GM23338 (cell line): Measurements from ENCODE around the gene HOTAIR.

Experiments
- CREB1 ChIP-seq: fragments of 250-450 bp; sonication (Bioruptor Pico); IDR thresholded peaks from 2 replicates; pipeline ENCODE4 v1.5.0; 2020; ENCODE audit warnings: low read depth, mild to moderate bottlenecking, moderate library complexity
- CTCF ChIP-seq, 2 experiments: fragments of 200-600 bp in 1 of 2; sonication (generic) in 1 of 2; conservative IDR thresholded peaks; 2 replicates each; pipeline versions ENCODE4 v1.5.1 to v1.6.1; 2016 to 2017; ENCODE audit warnings: antibody characterized with exemption in 2 of 2, low read depth in 2 of 2, mild to moderate bottlenecking in 2 of 2, moderate library complexity in 1 of 2
- EZH2 ChIP-seq: fragments of 200-600 bp; sonication (generic); IDR thresholded peaks from one replicate; pipeline ENCODE4 v1.8.0; 2017; ENCODE audit warnings: antibody characterized with exemption, mild to moderate bottlenecking, low read depth; ENCODE audit not compliant: unreplicated experiment
- EZH2phosphoT487 ChIP-seq: fragments of 200-600 bp; sonication (generic); IDR thresholded peaks from one replicate; pipeline ENCODE4 v1.8.1; 2018; ENCODE audit warnings: antibody characterized with exemption; ENCODE audit not compliant: unreplicated experiment
- JUNB ChIP-seq: IDR thresholded peaks from one replicate; pipeline ENCODE4 v1.6.1; 2016; ENCODE audit warnings: antibody characterized with exemption; ENCODE audit not compliant: unreplicated experiment
- POLR2AphosphoS5 ChIP-seq: IDR thresholded peaks from 2 replicates; pipeline ENCODE4 v1.6.1; 2016; ENCODE audit warnings: antibody characterized with exemption, low read depth
- REST ChIP-seq: IDR thresholded peaks from one replicate; pipeline ENCODE4 v1.6.1; 2018; ENCODE audit warnings: antibody characterized with exemption; ENCODE audit not compliant: unreplicated experiment
- ZNF114 ChIP-seq: fragments of 250-450 bp; sonication (Bioruptor Pico); IDR thresholded peaks from 2 replicates; pipeline ENCODE4 v1.5.0; 2020; ENCODE audit warnings: mild to moderate bottlenecking, moderate library complexity

GRCh38 chr12:53955776-53956250, 18.9 kb downstream of the HOTAIR start:
- no peak for TF ChIP-seq POLR2AphosphoS5
- peak; percentile 82 for TF ChIP-seq EZH2
- no peak for TF ChIP-seq CTCF (conservative IDR thresholded peaks at IDR 0.05; ENCODE audit: low read depth in 2 of 2)
- TF ChIP-seq REST: no peak
- TF ChIP-seq EZH2phosphoT487: peak; percentile 10
- TF ChIP-seq ZNF114 (CRISPR knock-in tag): no peak
- TF ChIP-seq JUNB: no peak
- no peak for TF ChIP-seq CREB1 (CRISPR knock-in tag)
